GM19239 (cell line): ENCODE results near the gene METTL15.
"Not testable (repeated sequence)": the region's sequence is repeated elsewhere in the genome, so short reads cannot be mapped to it uniquely, and the experiment has no call there.

ENCODE experiments used
- DNase-seq: peaks from one replicate; pipeline ENCODE4 v3.0.0; 2011; ENCODE audit warnings: low spot score; ENCODE audit not compliant: insufficient read length
- FAIRE-seq: peaks from 2 replicates; lab custom pipeline; 2011; peaks lifted over from hg19 to GRCh38; lab: Jason Lieb, UNC

The METTL15 gene

GRCh38 chr11:28353991-28354390, 245.8 kb downstream of the METTL15 start:
- DNase-seq = no peak
- FAIRE-seq = no peak

- FAIRE-seq (no peak), DNase-seq (no peak)
These were observed 258.6 kb downstream of the METTL15 start for GRCh38 chr11:28366549-28367346.

GRCh38 chr11:28378095-28378494, 269.9 kb downstream of the METTL15 start:
- not testable (repeated sequence) for FAIRE-seq, DNase-seq
